Subcutaneous abdominal adipose tissue (tissue), 5 donors: ENCODE data around the gene CEMIP.

Experiments
- H3K27ac ChIP-seq: one replicate; pipeline ENCODE4 v1.7.0; 2013; ENCODE audit warnings: low read depth, mild to moderate bottlenecking, inconsistent platforms, low read length, moderate library complexity
- H3K27me3 ChIP-seq, 5 donors: one replicate each; pipeline ENCODE4 v1.7.0; 2013; ENCODE audit warnings: low read length in 5 of 5, inconsistent platforms in 1 of 5; ENCODE audit not compliant: control insufficient read depth in 5 of 5, insufficient read depth in 4 of 5
- H3K36me3 ChIP-seq, 5 donors: one replicate each; pipeline ENCODE4 v1.7.0; 2013; ENCODE audit warnings: low read length in 5 of 5; ENCODE audit not compliant: control insufficient read depth in 5 of 5, insufficient read depth in 5 of 5
- H3K4me1 ChIP-seq, 5 donors: one replicate each; pipeline ENCODE4 v1.7.0; 2013; ENCODE audit warnings: low read length in 5 of 5, mild to moderate bottlenecking in 3 of 5, moderate library complexity in 1 of 5; ENCODE audit not compliant: control insufficient read depth in 5 of 5, insufficient read depth in 5 of 5
- H3K4me3 ChIP-seq, 5 donors: one replicate each; pipeline ENCODE4 v1.7.0; 2013; ENCODE audit warnings: low read length in 5 of 5, low read depth in 1 of 5
- H3K9ac ChIP-seq, 5 donors: one replicate each; pipeline ENCODE4 v1.7.0; 2013; ENCODE audit warnings: low read length in 5 of 5, mild to moderate bottlenecking in 4 of 5, moderate library complexity in 3 of 5
- H3K9me3 ChIP-seq, 5 donors: one replicate each; pipeline ENCODE4 v1.7.0; 2013; ENCODE audit warnings: low read length in 5 of 5; ENCODE audit not compliant: control insufficient read depth in 5 of 5
- donor health status: healthy.
- donor health status: healthy.
- donor health status: healthy.
- donor health status: healthy.
- donor health status: healthy.

Gene CEMIP

GRCh38 chr15:80778964-80779657 lies at the start of gene CEMIP:
Gene CEMIP, plus strand, starts transcription at chr15:80779370. Its CDS starts 94,510 bp downstream, at chr15:80873880.
- H3K27me3 ChIP-seq: peaks cover 13 to 43% (median 36%) of the 10 kb centered on the region in 5 donors
- no peaks in the 10 kb centered on the region for H3K36me3 ChIP-seq
- H3K9ac ChIP-seq: peak within 1 kb of the TSS in 2 of 5 donors; percentile 36 to 48
- H3K4me1 ChIP-seq: peaks cover 1 to 41% (median 28%) of the 10 kb centered on the region in 5 donors
- H3K4me3 ChIP-seq: peak within 1 kb of the TSS; percentile 19 to 63 (median 55)
- no peaks in the 10 kb centered on the region for H3K9me3 ChIP-seq
- H3K27ac ChIP-seq: no peak within 1 kb of the TSS

GRCh38 chr15:80730387-80730786 lies 48.8 kb upstream of the CEMIP start:
- Histone ChIP-seq H3K9me3 (no peaks in the 10 kb centered on the region), H3K27me3 (no peaks in the 10 kb centered on the region), H3K9ac (no peak overlapping the region), H3K27ac (no peak overlapping the region), H3K4me1 (no peaks in the 10 kb centered on the region), H3K36me3 (no peaks in the 10 kb centered on the region), H3K4me3 (no peak overlapping the region)

- H3K4me1 ChIP-seq: no peaks in the 10 kb centered on the region
- no peaks in the 10 kb centered on the region for H3K9me3 ChIP-seq
- H3K4me3 ChIP-seq: no peak overlapping the region
- no peaks in the 10 kb centered on the region for H3K36me3 ChIP-seq
- H3K27me3 ChIP-seq: no peaks in the 10 kb centered on the region
- H3K27ac ChIP-seq: no peak overlapping the region
- H3K9ac ChIP-seq: no peak overlapping the region
Measured at GRCh38 chr15:80730926-80731325, 48.2 kb upstream of the CEMIP start.

- H3K4me3 ChIP-seq: no peak overlapping the region
- no peaks in the 10 kb centered on the region for H3K27me3 ChIP-seq
- no peaks in the 10 kb centered on the region for H3K4me1 ChIP-seq
- no peaks in the 10 kb centered on the region for H3K9me3 ChIP-seq
- H3K36me3 ChIP-seq: no peaks in the 10 kb centered on the region
- no peak overlapping the region for H3K27ac ChIP-seq
- no peak overlapping the region for H3K9ac ChIP-seq
Measured at GRCh38 chr15:80732167-80732566, 47.0 kb upstream of the CEMIP start.

GRCh38 chr15:80732818-80733217 lies 46.4 kb upstream of the CEMIP start:
- Histone ChIP-seq H3K4me3 (no peak overlapping the region), H3K27me3 (no peaks in the 10 kb centered on the region), H3K36me3 (no peaks in the 10 kb centered on the region), H3K9me3 (no peaks in the 10 kb centered on the region), H3K27ac (no peak overlapping the region), H3K9ac (no peak overlapping the region), H3K4me1 (no peaks in the 10 kb centered on the region)

GRCh38 chr15:80733460-80733859 lies 45.7 kb upstream of the CEMIP start:
- H3K9me3 ChIP-seq: no peaks in the 10 kb centered on the region
- no peaks in the 10 kb centered on the region for H3K27me3 ChIP-seq
- no peaks in the 10 kb centered on the region for H3K4me1 ChIP-seq
- H3K27ac ChIP-seq: no peak overlapping the region
- no peak overlapping the region for H3K4me3 ChIP-seq
- H3K9ac ChIP-seq: no peak overlapping the region
- H3K36me3 ChIP-seq: no peaks in the 10 kb centered on the region

- H3K27me3 ChIP-seq: no peaks in the 10 kb centered on the region
- H3K4me1 ChIP-seq: no peaks in the 10 kb centered on the region
- H3K27ac ChIP-seq: no peak overlapping the region
- H3K36me3 ChIP-seq: no peaks in the 10 kb centered on the region
- no peak overlapping the region for H3K9ac ChIP-seq
- peaks cover 0 to 4% (median 0%) of the 10 kb centered on the region in 5 donors for H3K9me3 ChIP-seq
- no peak overlapping the region for H3K4me3 ChIP-seq
Measured at GRCh38 chr15:80735344-80735743, 43.8 kb upstream of the CEMIP start.

GRCh38 chr15:80736560-80736959 lies 42.6 kb upstream of the CEMIP start:
- peaks cover 0 to 4% (median 0%) of the 10 kb centered on the region in 5 donors for H3K9me3 ChIP-seq
- no peak overlapping the region for H3K4me3 ChIP-seq
- H3K4me1 ChIP-seq: no peaks in the 10 kb centered on the region
- no peak overlapping the region for H3K27ac ChIP-seq
- H3K36me3 ChIP-seq: no peaks in the 10 kb centered on the region
- no peaks in the 10 kb centered on the region for H3K27me3 ChIP-seq
- H3K9ac ChIP-seq: no peak overlapping the region

- no peaks in the 10 kb centered on the region for H3K27me3 ChIP-seq
Measured at GRCh38 chr15:80739919-80740318, 39.3 kb upstream of the CEMIP start.

GRCh38 chr15:80742081-80742480 lies 37.1 kb upstream of the CEMIP start:
- H3K4me3 ChIP-seq: no peak overlapping the region
- H3K9ac ChIP-seq: no peak overlapping the region
- H3K27ac ChIP-seq: no peak overlapping the region
- no peaks in the 10 kb centered on the region for H3K27me3 ChIP-seq
- no peaks in the 10 kb centered on the region for H3K36me3 ChIP-seq
- H3K4me1 ChIP-seq: no peaks in the 10 kb centered on the region
- peaks cover 0 to 4% (median 0%) of the 10 kb centered on the region in 5 donors for H3K9me3 ChIP-seq

More at GRCh38 chr15:80739919-80740318, 39.3 kb upstream of the CEMIP start:
- Histone ChIP-seq H3K4me1 (no peaks in the 10 kb centered on the region), H3K4me3 (no peak overlapping the region), H3K9ac (no peak overlapping the region), H3K27ac (no peak overlapping the region), H3K9me3 (peaks cover 0 to 4% (median 0%) of the 10 kb centered on the region in 5 donors), H3K36me3 (no peaks in the 10 kb centered on the region)
